Measurements from ENCODE around the gene EXT2.

The EXT2 gene

DNA sequence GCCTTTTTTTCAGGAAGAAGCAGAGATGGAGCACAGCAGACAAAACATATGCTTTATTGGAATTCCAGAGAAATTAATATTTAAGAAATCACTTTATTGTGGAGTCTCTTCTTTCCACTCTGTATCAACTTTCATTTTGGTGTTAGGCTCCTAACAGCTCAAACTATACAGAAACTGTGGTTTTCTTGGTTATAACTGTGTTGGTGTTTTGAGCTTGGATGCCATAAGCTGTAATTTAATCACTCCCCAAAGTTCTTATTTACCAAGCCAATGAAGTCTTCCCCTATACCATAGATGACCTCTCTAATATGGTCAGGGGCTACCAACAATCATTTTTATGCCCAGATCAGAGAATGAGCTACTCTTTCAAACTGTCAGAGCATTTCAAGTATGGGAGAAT is 90.0 kb downstream of the EXT2 start:
- no peak overlapping the region for H3K27ac ChIP-seq (ENCODE audit: low read length)
- H4K20me1 ChIP-seq (ENCODE audit: insufficient read depth, low read length), result no peaks in the 10 kb centered on the region
- peaks cover 30% of the 10 kb centered on the region for H3K36me3 ChIP-seq (replicated peaks; ENCODE audit: low read depth, low read length)
- no peaks in the 10 kb centered on the region for H3K27me3 ChIP-seq (ENCODE audit: low read depth, low read length)
- H3K4me2 ChIP-seq (ENCODE audit: low read length), result no peak overlapping the region
- H3K9ac ChIP-seq (ENCODE audit: low read length), result no peak overlapping the region
- TF ChIP-seq EZH2phosphoT487 (IDR thresholded peaks at IDR 0.05; ENCODE audit: low read depth), result no peak
- no peak overlapping the region for H3K4me3 ChIP-seq (ENCODE audit: low read length)
- H3K79me2 ChIP-seq (ENCODE audit: low read length), result no peaks in the 10 kb centered on the region
- no peaks in the 10 kb centered on the region for H3K4me1 ChIP-seq (ENCODE audit: low read length)
- H2AFZ ChIP-seq (ENCODE audit: low read depth, low read length), result no peak overlapping the region
- peaks cover 17% of the 10 kb centered on the region for H3K9me3 ChIP-seq (ENCODE audit: insufficient read depth, low read length)

DNA sequence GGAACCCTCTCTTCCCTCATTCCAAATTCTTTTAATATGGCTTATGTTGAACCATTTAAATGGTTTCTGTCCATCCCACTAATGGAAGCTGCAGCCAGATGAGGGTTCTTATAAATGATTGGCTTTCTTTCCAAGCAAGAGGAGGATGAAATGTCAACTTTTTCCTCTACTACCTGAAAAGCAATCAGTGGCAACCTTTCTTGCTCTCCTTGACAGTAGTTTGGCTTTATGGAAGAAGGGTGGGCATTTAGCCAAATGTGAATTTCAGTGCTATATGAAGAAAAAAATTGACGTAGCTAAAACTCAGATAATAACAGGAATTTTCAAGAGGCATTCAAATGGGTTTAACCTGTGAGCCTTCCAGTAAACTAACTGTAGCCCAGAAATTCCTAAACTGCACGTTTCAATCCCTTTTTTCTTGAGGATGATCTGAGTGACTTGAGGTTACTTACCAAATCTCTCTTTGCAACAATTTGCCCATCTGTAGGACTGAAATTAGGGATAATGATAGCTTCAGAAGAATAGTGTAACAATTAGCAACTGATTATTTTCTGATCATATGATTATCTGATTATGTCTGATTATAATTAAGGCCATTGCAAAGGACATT is 90.9 kb downstream of the EXT2 start:
- Histone ChIP-seq H4K20me1 (ENCODE audit: insufficient read depth, low read length) (0 out of 2 replicates have a peak, but pooled peaks cover 4% of the 10 kb centered on the region), H3K79me2 (ENCODE audit: low read length) (no peaks in the 10 kb centered on the region), H3K9me3 (ENCODE audit: insufficient read depth, low read length) (peaks cover 17% of the 10 kb centered on the region), H3K4me1 (ENCODE audit: low read length) (no peaks in the 10 kb centered on the region), H3K4me2 (ENCODE audit: low read length) (no peak overlapping the region), H3K4me3 (ENCODE audit: low read length) (no peak overlapping the region), H3K9ac (ENCODE audit: low read length) (no peak overlapping the region), H2AFZ (ENCODE audit: low read depth, low read length) (no peak overlapping the region), H3K27me3 (ENCODE audit: low read depth, low read length) (no peaks in the 10 kb centered on the region), H3K27ac (ENCODE audit: low read length) (no peak overlapping the region), H3K36me3 (replicated peaks; ENCODE audit: low read depth, low read length) (peaks cover 35% of the 10 kb centered on the region)
- TF ChIP-seq, protein P1, sequence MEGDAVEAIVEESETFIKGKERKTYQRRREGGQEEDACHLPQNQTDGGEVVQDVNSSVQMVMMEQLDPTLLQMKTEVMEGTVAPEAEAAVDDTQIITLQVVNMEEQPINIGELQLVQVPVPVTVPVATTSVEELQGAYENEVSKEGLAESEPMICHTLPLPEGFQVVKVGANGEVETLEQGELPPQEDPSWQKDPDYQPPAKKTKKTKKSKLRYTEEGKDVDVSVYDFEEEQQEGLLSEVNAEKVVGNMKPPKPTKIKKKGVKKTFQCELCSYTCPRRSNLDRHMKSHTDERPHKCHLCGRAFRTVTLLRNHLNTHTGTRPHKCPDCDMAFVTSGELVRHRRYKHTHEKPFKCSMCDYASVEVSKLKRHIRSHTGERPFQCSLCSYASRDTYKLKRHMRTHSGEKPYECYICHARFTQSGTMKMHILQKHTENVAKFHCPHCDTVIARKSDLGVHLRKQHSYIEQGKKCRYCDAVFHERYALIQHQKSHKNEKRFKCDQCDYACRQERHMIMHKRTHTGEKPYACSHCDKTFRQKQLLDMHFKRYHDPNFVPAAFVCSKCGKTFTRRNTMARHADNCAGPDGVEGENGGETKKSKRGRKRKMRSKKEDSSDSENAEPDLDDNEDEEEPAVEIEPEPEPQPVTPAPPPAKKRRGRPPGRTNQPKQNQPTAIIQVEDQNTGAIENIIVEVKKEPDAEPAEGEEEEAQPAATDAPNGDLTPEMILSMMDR (IDR thresholded peaks at IDR 0.05; ENCODE audit: low read depth, low read length), result no peak
- no peak for TF ChIP-seq EZH2phosphoT487 (IDR thresholded peaks at IDR 0.05; ENCODE audit: low read depth)

DNA sequence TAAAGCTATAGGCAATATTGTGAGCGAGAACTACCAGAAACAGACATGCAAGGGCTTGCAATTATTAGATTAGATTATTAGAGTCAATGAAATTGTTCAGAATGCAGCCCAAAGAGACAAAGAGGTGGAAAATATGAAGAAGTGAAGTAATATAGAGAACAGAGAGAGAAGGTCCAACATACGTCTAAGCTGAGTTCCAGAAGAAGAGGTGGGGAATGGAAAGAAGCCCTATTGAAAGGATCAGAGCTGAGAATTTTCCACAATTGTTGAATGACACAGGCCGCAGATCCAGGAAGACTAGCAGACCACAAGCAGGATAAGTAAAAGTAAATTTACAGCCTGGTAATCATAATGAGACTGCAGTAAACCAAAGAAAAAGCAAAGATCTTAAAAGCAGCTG is 93.2 kb downstream of the EXT2 start:
- Histone ChIP-seq H3K4me3 (ENCODE audit: low read length) (no peak overlapping the region), H3K79me2 (ENCODE audit: low read length) (no peaks in the 10 kb centered on the region), H3K9me3 (ENCODE audit: insufficient read depth, low read length) (peaks cover 17% of the 10 kb centered on the region), H3K36me3 (replicated peaks; ENCODE audit: low read depth, low read length) (peaks cover 35% of the 10 kb centered on the region), H4K20me1 (ENCODE audit: insufficient read depth, low read length) (0 out of 2 replicates have a peak, but pooled peaks cover 9% of the 10 kb centered on the region), H3K27me3 (ENCODE audit: low read depth, low read length) (no peaks in the 10 kb centered on the region), H3K9ac (ENCODE audit: low read length) (no peak overlapping the region), H3K4me1 (ENCODE audit: low read length) (peaks cover 16% of the 10 kb centered on the region), H2AFZ (ENCODE audit: low read depth, low read length) (no peak overlapping the region), H3K4me2 (ENCODE audit: low read length) (no peak overlapping the region), H3K27ac (ENCODE audit: low read length) (no peak overlapping the region)
- TF ChIP-seq EZH2phosphoT487 (IDR thresholded peaks at IDR 0.05; ENCODE audit: low read depth), result no peak
- TF ChIP-seq, protein P1 (IDR thresholded peaks at IDR 0.05; ENCODE audit: low read depth, low read length), result no peak

DNA sequence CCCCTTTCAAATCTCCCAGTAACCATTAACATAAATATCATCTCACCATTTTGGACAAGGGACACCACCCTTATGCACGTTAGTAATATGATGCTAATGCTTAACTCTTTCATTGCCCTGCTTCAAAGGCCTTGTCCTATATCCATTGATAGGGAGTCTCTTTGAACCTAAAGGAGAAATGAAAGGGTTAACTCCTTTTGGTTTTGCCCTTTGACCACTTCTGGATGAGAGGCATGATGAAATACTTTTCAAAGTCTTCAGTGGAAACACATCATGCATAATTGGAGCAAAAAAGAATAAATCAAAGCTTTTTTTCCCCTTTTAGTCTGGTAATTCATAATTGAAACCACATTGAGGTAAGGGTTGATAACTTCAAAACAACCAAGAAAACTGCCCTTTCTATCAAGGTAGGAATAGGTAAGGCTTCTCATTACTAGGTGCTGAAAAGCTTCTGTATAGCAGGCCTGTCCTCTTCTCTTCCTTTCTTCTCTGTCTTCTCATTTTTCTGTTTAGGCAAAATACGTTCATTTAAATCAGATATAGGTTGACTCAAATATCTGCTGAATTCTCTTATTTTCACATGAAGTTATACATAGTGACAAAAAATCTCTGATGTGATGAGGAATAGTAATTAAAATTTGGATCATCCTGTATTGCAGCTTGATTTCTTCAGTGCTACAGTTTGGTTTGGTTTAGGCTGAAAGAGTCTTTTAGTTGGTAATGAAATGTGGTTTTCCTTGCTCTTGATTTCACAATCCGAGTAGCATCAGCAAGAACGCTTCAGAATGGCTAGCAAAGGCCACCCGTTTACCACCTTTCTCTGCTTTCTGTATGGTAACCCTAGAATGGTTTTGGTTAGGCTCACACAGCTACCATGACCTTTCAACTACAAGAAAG is 94.8 kb downstream of the EXT2 start:
- H2AFZ ChIP-seq (ENCODE audit: low read depth, low read length), result no peak overlapping the region
- peaks cover 16% of the 10 kb centered on the region for H3K4me1 ChIP-seq (ENCODE audit: low read length)

More for the DNA sequence above, 94.8 kb downstream of the EXT2 start:
- Histone ChIP-seq H3K4me3 (ENCODE audit: low read length) (no peak overlapping the region), H3K79me2 (ENCODE audit: low read length) (no peaks in the 10 kb centered on the region), H3K27ac (ENCODE audit: low read length) (no peak overlapping the region), H3K36me3 (replicated peaks; ENCODE audit: low read depth, low read length) (peaks cover 37% of the 10 kb centered on the region), H3K9ac (ENCODE audit: low read length) (no peak overlapping the region), H3K9me3 (ENCODE audit: insufficient read depth, low read length) (peaks cover 17% of the 10 kb centered on the region), H4K20me1 (ENCODE audit: insufficient read depth, low read length) (0 out of 2 replicates have a peak, but pooled peaks cover 9% of the 10 kb centered on the region), H3K4me2 (ENCODE audit: low read length) (no peak overlapping the region), H3K27me3 (ENCODE audit: low read depth, low read length) (no peaks in the 10 kb centered on the region)
- TF ChIP-seq, protein P1 (IDR thresholded peaks at IDR 0.05; ENCODE audit: low read depth, low read length), result no peak
- no peak for TF ChIP-seq EZH2phosphoT487 (IDR thresholded peaks at IDR 0.05; ENCODE audit: low read depth)

Measured in OCI-LY3 (cell line).